CD4-positive, alpha-beta T cell treated with Interferon alpha-2 for 1 hour (primary cell): ENCODE data around the gene FLYWCH2.
A peak's percentile ranks its signal among the peaks of the same experiment; 100 is the strongest.
"Not testable (repeated sequence)": the region's sequence is repeated elsewhere in the genome, so short reads cannot be mapped to it uniquely, and the experiment has no call there.

Experiments used
- DNase-seq, 2 donors: peaks; one replicate each; pipeline ENCODE4 v3.0.0-alpha.2; 2020 to 2022

Gene FLYWCH2

GRCh38 chr16:2915196-2915929, 32.3 kb downstream of the FLYWCH2 start:
- no peak for DNase-seq

- peak; percentile 58 to 79 for DNase-seq
Measured at GRCh38 chr16:2919511-2920255, 36.7 kb downstream of the FLYWCH2 start.

GRCh38 chr16:2923481-2923880, 40.5 kb downstream of the FLYWCH2 start:
- no peak for DNase-seq

- DNase-seq = no peak
Measured at GRCh38 chr16:2924901-2925755, 42.1 kb downstream of the FLYWCH2 start.

GRCh38 chr16:2925951-2926649, 43.1 kb downstream of the FLYWCH2 start:
- no peak for DNase-seq

GRCh38 chr16:2926650-2926999, 43.6 kb downstream of the FLYWCH2 start:
- no peak for DNase-seq

GRCh38 chr16:2927010-2927646, 44.1 kb downstream of the FLYWCH2 start:
- DNase-seq = peak; percentile 86 to 91

GRCh38 chr16:2928151-2928550, 45.1 kb downstream of the FLYWCH2 start:
- DNase-seq = not testable (repeated sequence)

GRCh38 chr16:2928796-2929195, 45.8 kb downstream of the FLYWCH2 start:
- no peak for DNase-seq

GRCh38 chr16:2929693-2930092, 46.7 kb downstream of the FLYWCH2 start:
- no peak for DNase-seq

- no peak for DNase-seq
Measured at GRCh38 chr16:2930236-2930635, 47.2 kb downstream of the FLYWCH2 start.

GRCh38 chr16:2931231-2931914, 48.4 kb downstream of the FLYWCH2 start:
- DNase-seq = not testable (repeated sequence)

GRCh38 chr16:2933136-2933535, 50.1 kb downstream of the FLYWCH2 start:
- DNase-seq = no peak

- DNase-seq = no peak
Measured at GRCh38 chr16:2933701-2934100, 50.7 kb downstream of the FLYWCH2 start.

GRCh38 chr16:2934450-2934849, 51.4 kb downstream of the FLYWCH2 start:
- no peak for DNase-seq

GRCh38 chr16:2936436-2937011, 53.5 kb downstream of the FLYWCH2 start:
- DNase-seq = no peak

GRCh38 chr16:2937170-2937569, 54.2 kb downstream of the FLYWCH2 start:
- no peak for DNase-seq

- DNase-seq = no peak
Measured at GRCh38 chr16:2938206-2938605, 55.2 kb downstream of the FLYWCH2 start.

- no peak for DNase-seq
Measured at GRCh38 chr16:2939968-2940367, 57.0 kb downstream of the FLYWCH2 start.

- no peak for DNase-seq
Measured at GRCh38 chr16:2942045-2942444, 59.0 kb downstream of the FLYWCH2 start.

GRCh38 chr16:2943716-2944115, 60.7 kb downstream of the FLYWCH2 start:
- not testable (repeated sequence) for DNase-seq
